GM19463 (cell line): ENCODE measurements around the gene NCEH1.

Source experiments
- ATAC-seq: cut with Tn5 transposase; IDR thresholded peaks from one replicate; pipeline ENCODE4 v1.9.1; 2021; ENCODE audit warnings: mild to moderate bottlenecking, moderate library complexity; ENCODE audit not compliant: unreplicated experiment

NCEH1 gene

GRCh38 chr3:172647080-172647479 lies 63.8 kb downstream of the NCEH1 start:
- no peak for ATAC-seq

- ATAC-seq = no peak
These were observed 64.3 kb downstream of the NCEH1 start for GRCh38 chr3:172646439-172647015.

GRCh38 chr3:172644258-172644657 lies 66.6 kb downstream of the NCEH1 start:
- ATAC-seq = no peak

- ATAC-seq = no peak
These were observed 67.2 kb downstream of the NCEH1 start for GRCh38 chr3:172643506-172644179.

GRCh38 chr3:172641291-172641690 lies 69.6 kb downstream of the NCEH1 start:
- no peak for ATAC-seq

GRCh38 chr3:172640751-172641150 lies 70.1 kb downstream of the NCEH1 start:
- no peak for ATAC-seq

GRCh38 chr3:172635588-172635987 lies 75.3 kb downstream of the NCEH1 start:
- peak; percentile 99 for ATAC-seq

- no peak for ATAC-seq
These were observed 75.9 kb downstream of the NCEH1 start for GRCh38 chr3:172634948-172635347.

GRCh38 chr3:172630316-172630715 lies 80.6 kb downstream of the NCEH1 start:
- no peak for ATAC-seq

GRCh38 chr3:172629470-172629869 lies 81.4 kb downstream of the NCEH1 start:
- ATAC-seq = no peak

- no peak for ATAC-seq
These were observed 83.6 kb downstream of the NCEH1 start for GRCh38 chr3:172627057-172627809.

GRCh38 chr3:172626021-172626640 lies 84.7 kb downstream of the NCEH1 start:
- no peak for ATAC-seq

- no peak for ATAC-seq
These were observed 85.5 kb downstream of the NCEH1 start for GRCh38 chr3:172625404-172625803.

GRCh38 chr3:172624999-172625398 lies 85.9 kb downstream of the NCEH1 start:
- ATAC-seq = no peak

GRCh38 chr3:172622916-172623700 lies 87.8 kb downstream of the NCEH1 start:
- ATAC-seq = no peak

- no peak for ATAC-seq
These were observed 88.7 kb downstream of the NCEH1 start for GRCh38 chr3:172622156-172622555.

- ATAC-seq = no peak
These were observed 92.9 kb downstream of the NCEH1 start for GRCh38 chr3:172617976-172618375.

GRCh38 chr3:172617013-172617706 lies 93.7 kb downstream of the NCEH1 start:
- ATAC-seq = no peak

- ATAC-seq = no peak
These were observed 94.8 kb downstream of the NCEH1 start for GRCh38 chr3:172616031-172616461.

- no peak for ATAC-seq
These were observed 95.6 kb downstream of the NCEH1 start for GRCh38 chr3:172615296-172615695.
